ENCODE data around the gene CNKSR3. TPM values are rescaled to one million over a fixed set of nuclear protein-coding genes. Genes with fewer than 3 reads are reported as not detected.

CNKSR3 gene
- total RNA-seq, 2 donors from 2014 or later = 13.1 to 31.5 TPM

DNA sequence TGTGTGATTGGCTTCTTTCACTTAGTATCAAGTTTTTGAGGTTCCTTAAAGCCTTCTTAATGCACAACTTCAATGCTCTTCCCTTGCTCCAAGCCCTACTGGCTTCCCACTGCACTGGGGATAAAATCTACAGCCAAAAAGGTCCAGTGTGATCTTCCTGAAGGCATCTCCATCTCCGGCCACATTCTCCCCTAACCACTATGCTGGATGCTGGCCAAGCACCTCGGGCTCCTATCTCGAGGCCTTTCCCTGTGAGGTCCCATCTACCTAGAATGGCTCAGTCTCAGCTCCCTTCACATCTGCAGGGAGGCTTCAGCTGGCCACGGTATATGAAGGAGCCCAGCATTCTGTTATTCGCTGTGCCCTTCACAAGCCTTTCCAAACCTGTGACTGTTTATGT lies 48.1 kb downstream of the CNKSR3 start:
- TF ChIP-seq, protein P1, sequence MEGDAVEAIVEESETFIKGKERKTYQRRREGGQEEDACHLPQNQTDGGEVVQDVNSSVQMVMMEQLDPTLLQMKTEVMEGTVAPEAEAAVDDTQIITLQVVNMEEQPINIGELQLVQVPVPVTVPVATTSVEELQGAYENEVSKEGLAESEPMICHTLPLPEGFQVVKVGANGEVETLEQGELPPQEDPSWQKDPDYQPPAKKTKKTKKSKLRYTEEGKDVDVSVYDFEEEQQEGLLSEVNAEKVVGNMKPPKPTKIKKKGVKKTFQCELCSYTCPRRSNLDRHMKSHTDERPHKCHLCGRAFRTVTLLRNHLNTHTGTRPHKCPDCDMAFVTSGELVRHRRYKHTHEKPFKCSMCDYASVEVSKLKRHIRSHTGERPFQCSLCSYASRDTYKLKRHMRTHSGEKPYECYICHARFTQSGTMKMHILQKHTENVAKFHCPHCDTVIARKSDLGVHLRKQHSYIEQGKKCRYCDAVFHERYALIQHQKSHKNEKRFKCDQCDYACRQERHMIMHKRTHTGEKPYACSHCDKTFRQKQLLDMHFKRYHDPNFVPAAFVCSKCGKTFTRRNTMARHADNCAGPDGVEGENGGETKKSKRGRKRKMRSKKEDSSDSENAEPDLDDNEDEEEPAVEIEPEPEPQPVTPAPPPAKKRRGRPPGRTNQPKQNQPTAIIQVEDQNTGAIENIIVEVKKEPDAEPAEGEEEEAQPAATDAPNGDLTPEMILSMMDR (IDR thresholded peaks at IDR 0.05) = no peak
- H3K9ac ChIP-seq (ENCODE audit: low read depth in 2 of 2, low read length in 2 of 2) = no peak overlapping the region
- H3K9me3 ChIP-seq = no peaks in the 10 kb centered on the region
- no peaks in the 10 kb centered on the region for H3K27me3 ChIP-seq
- intact Hi-C loops (cut with DNase I) = no loop called here
- H3K27ac ChIP-seq = no peak overlapping the region
- H3K36me3 ChIP-seq = no peaks in the 10 kb centered on the region
- no peak for DNase-seq
- H3K4me3 ChIP-seq = no peak overlapping the region
- no peaks in the 10 kb centered on the region for H3K4me1 ChIP-seq

DNA sequence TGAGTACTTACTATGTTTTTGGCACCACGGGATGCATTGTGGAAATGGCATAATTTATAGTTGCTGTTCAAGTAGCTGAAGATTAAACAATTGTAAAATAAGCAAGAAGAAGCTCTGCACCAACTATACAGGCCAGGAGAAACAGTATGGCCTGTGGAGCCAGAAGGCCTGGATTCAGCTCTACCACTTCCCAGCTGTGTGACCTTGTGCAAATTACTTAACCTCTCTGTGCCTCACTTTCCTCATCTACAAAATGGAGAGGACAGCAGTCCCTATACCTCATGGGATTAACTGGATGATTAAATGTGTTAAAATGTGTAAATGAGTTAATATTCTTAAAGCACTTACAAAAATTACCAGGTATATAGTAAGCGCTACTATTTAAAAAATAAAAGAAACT lies 49.1 kb downstream of the CNKSR3 start:
- no peaks in the 10 kb centered on the region for H3K27me3 ChIP-seq
- H3K36me3 ChIP-seq = no peaks in the 10 kb centered on the region
- H3K27ac ChIP-seq = no peak overlapping the region
- TF ChIP-seq, protein P1 (IDR thresholded peaks at IDR 0.05) = no peak
- intact Hi-C loops (cut with DNase I) = no loop called here
- no peak overlapping the region for H3K4me3 ChIP-seq
- H3K9me3 ChIP-seq = no peaks in the 10 kb centered on the region
- H3K4me1 ChIP-seq = no peaks in the 10 kb centered on the region
- DNase-seq = no peak
- no peak overlapping the region for H3K9ac ChIP-seq (ENCODE audit: low read depth in 2 of 2, low read length in 2 of 2)

DNA sequence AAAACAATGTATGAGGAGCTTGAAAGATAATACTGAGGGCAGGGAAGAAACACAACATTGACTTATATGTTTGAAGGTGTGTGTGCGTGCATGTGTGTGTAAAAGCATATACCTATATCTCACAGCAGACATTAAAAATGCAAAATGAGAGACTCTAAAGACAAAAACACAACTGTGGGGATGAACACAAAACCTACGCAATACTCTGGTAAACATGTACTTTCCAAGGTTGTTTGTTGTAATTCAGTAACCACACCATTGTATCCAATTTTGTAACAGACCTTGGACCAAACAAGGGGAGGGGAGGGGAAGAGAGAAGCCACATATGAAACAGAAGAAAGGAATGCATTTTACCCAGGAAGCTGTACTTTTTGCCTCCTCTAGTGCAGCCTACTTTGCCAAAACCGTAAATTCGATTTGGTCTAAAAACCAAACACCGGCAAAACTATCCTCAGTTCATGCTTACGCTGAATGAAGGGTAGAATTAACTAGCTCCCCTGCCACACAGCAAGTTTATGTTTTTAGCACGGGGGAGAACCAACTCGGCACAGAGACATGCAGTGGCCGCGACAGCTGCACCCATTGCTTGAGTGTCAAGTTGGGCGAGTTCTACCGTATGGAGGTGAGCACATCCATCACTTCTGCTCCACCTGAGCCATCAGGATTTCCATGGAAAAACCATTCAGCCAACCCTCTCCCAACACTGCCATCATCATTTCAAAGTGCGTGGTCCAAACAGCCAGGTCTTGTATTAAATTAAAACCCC lies 50.0 kb downstream of the CNKSR3 start:
- H3K4me1 ChIP-seq = no peaks in the 10 kb centered on the region
- H3K9ac ChIP-seq (ENCODE audit: low read depth in 2 of 2, low read length in 2 of 2) = no peak overlapping the region

DNA sequence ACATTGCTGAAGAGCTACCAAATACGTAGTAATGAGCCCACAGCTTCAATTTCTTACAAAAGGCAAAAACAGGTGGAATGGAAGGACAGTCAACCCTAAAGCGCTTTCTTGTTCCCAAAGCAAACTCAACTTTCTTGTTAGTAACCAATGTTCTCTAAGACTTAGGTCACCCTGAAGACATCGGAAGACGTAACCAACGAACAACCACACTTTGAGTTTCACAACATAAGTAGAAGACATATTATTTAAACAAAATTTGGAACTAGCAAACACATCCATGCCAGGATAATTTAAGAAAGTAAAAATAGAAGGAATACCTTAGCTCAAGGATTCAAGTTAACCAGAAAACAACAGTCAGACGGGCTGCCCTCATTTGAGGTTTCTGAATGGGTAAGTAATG lies 51.0 kb downstream of the CNKSR3 start:
- no peak for DNase-seq
- H3K4me1 ChIP-seq = no peaks in the 10 kb centered on the region
- H3K4me3 ChIP-seq = no peak overlapping the region
- TF ChIP-seq, protein P1 (IDR thresholded peaks at IDR 0.05) = no peak
- H3K27ac ChIP-seq = no peak overlapping the region
- H3K9ac ChIP-seq (ENCODE audit: low read depth in 2 of 2, low read length in 2 of 2) = no peak overlapping the region
- intact Hi-C loops (cut with DNase I) = no loop called here
- no peaks in the 10 kb centered on the region for H3K36me3 ChIP-seq
- no peaks in the 10 kb centered on the region for H3K9me3 ChIP-seq
- no peaks in the 10 kb centered on the region for H3K27me3 ChIP-seq

More for the DNA sequence above, 50.0 kb downstream of the CNKSR3 start:
- Histone ChIP-seq H3K4me3 (no peak overlapping the region), H3K9me3 (no peaks in the 10 kb centered on the region), H3K36me3 (no peaks in the 10 kb centered on the region), H3K27me3 (no peaks in the 10 kb centered on the region), H3K27ac (no peak overlapping the region)
- TF ChIP-seq, protein P1 (IDR thresholded peaks at IDR 0.05) = no peak
- DNase-seq = no peak
- intact Hi-C loops (cut with DNase I) = no loop called here

DNA sequence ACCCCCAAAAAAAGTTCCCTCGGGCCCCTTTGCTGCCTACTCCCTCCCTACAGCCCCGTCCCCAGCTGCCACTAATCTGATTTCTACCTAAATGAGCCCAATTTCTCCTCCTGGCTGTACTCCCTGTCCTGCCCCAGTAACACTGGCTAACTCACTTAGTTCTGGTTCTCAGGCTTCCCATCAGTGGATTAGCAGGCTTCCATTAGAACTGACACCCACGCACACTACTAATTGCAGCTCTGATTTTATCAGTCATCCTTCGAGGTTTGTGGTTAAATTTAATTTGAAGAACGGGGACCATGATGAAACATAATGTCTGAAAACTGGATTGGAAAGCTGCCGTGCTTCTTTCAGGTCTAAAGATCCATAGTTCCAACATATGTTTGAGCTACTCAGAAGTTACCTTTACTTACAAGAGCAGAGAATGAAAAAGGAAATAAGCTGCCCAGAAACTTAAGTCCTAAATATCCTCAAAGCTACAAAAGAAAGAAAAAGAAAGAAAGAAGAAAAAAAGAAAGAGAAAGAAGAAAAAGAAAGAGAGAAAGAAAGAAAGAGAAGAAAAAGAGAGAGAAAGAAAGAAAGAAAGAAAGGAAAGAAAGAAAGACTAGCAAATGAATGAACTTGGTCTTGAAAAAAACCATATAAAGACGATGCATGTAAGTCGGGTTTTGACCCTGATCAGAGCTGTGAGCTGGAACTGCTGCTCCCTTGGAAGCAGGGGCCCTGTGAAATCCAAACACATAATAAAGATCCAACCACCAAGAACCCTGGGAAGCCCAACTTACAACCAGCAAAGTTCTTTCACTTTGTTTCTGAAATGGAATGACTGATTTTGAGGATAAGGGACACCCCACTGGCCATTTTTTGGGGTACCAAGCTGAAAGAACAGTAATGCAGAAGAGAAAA lies 51.7 kb downstream of the CNKSR3 start:
- Histone ChIP-seq H3K4me1 (no peaks in the 10 kb centered on the region), H3K27me3 (no peaks in the 10 kb centered on the region), H3K36me3 (no peaks in the 10 kb centered on the region), H3K9me3 (no peaks in the 10 kb centered on the region), H3K4me3 (no peak overlapping the region), H3K27ac (no peak overlapping the region), H3K9ac (ENCODE audit: low read depth in 2 of 2, low read length in 2 of 2) (no peak overlapping the region)
- TF ChIP-seq, protein P1 (IDR thresholded peaks at IDR 0.05) = no peak
- no peak for DNase-seq
- intact Hi-C loops (cut with DNase I) = no loop called here
